ENCODE measurements around the gene PLXDC2.

DNA sequence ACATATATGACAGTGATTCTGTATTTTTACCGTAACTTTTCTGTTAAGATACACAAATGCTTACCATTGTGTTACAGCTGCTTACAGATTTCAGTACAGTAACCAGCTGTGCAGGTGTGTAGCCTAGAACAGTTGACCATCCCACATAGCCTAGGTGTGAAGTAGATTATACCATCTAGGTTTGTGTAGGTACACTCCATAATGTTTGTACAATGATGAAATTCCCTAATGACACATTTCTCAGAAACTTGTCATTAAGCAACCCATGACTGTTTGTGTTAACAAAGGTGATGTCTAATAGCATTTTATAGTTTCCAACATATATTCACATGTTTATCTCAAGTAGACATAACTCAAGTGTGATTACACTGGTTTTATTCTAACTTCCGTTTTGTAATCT is 218.5 kb downstream of the PLXDC2 start:
- TF ChIP-seq, protein P1, sequence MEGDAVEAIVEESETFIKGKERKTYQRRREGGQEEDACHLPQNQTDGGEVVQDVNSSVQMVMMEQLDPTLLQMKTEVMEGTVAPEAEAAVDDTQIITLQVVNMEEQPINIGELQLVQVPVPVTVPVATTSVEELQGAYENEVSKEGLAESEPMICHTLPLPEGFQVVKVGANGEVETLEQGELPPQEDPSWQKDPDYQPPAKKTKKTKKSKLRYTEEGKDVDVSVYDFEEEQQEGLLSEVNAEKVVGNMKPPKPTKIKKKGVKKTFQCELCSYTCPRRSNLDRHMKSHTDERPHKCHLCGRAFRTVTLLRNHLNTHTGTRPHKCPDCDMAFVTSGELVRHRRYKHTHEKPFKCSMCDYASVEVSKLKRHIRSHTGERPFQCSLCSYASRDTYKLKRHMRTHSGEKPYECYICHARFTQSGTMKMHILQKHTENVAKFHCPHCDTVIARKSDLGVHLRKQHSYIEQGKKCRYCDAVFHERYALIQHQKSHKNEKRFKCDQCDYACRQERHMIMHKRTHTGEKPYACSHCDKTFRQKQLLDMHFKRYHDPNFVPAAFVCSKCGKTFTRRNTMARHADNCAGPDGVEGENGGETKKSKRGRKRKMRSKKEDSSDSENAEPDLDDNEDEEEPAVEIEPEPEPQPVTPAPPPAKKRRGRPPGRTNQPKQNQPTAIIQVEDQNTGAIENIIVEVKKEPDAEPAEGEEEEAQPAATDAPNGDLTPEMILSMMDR (IDR thresholded peaks at IDR 0.05; ENCODE audit: low read length), result no peak
- TF ChIP-seq EZH2 (IDR thresholded peaks at IDR 0.05; ENCODE audit: borderline replicate concordance, low read length), result no peak
